ENCODE measurements around the gene ABCC8. TPM values are rescaled to one million over a fixed set of nuclear protein-coding genes. Genes with fewer than 3 reads are reported as not detected.

ABCC8 gene
- total and polyA plus RNA-seq, 2 of the 8 experiments (the other 6 are each of a cell fraction or from before 2014, with no cell fraction given) = 3.7 to 4.9 TPM

- no peak overlapping the region for H3K4ac ChIP-seq (replicated peaks; ENCODE audit: insufficient read length, low read depth, low read length)
- no peak overlapping the region for H2AK5ac ChIP-seq (ENCODE audit: low read depth, low read length)
- H3K4me1 ChIP-seq (replicated peaks in 1 of 4; ENCODE audit: control insufficient read depth in 3 of 4, insufficient read depth in 4 of 4, low read length in 3 of 4) = peaks cover 0 to 12% (median 2%) of the 10 kb centered on the region in 4 experiments; a peak in 3 of 7 replicates
- no peaks in the 10 kb centered on the region for H3K36me3 ChIP-seq (ENCODE audit: control insufficient read depth in 2 of 4, insufficient read depth in 4 of 4, low read length in 3 of 4)
- no peak overlapping the region for H3K4me2 ChIP-seq (ENCODE audit: insufficient read depth in 1 of 2, low read depth in 2 of 2, low read length in 2 of 2)
- peaks cover 0 to 3% of the 10 kb centered on the region in 2 experiments for H4K20me1 ChIP-seq (replicated peaks in 1 of 2; ENCODE audit: control insufficient read depth in 1 of 2, insufficient read depth in 2 of 2, low read length in 2 of 2)
- no peak overlapping the region for H3K18ac ChIP-seq (ENCODE audit: extremely low read depth, low read length)
- no peak overlapping the region for H4K5ac ChIP-seq (ENCODE audit: insufficient read length, low read depth, low read length)
- no peak overlapping the region for H3K9ac ChIP-seq (replicated peaks in 1 of 4; ENCODE audit: extremely low read depth in 1 of 4, low read depth in 3 of 4, low read length in 3 of 4)
- 85% methylated on average over 5 of the region's 6 CpGs; no CpG with 5 or more reads in 1 of the 2 experiments for WGBS, 2 experiments (ENCODE audit: extremely low coverage in 1 of 2, insufficient coverage in 1 of 2, insufficient read length in 1 of 2, insufficient replicate concordance in 2 of 2, low coverage in 1 of 2, low lambda C conversion rate in 2 of 2, missing lambda C conversion rate in 1 of 2)
- ChIA-PET POLR2A (ENCODE audit: partially characterized antibody) (no interaction called here), CTCF (ENCODE audit: partially characterized antibody) (interaction anchor here (0.6 to 38.8 kb wide), 31 partner anchors 10 to 345 kb away, joined by 3 to 1414 read pairs (median 6); partner anchors contain the start of genes ABCC8, MYOD1, OTOG and USH1C)
- H2BK15ac ChIP-seq (ENCODE audit: low read length) = no peak overlapping the region
- no peak overlapping the region for H3K4me3 ChIP-seq (ENCODE audit: extremely low read depth in 1 of 4, insufficient read depth in 2 of 4, low read depth in 3 of 4, low read length in 4 of 4)
- H4K8ac ChIP-seq (ENCODE audit: extremely low read depth, insufficient read depth, low read length) = no peak overlapping the region; the same call in 1 of the 2 replicates
- H3K23me2 ChIP-seq (ENCODE audit: low read depth, low read length) = no peaks in the 10 kb centered on the region
- H4K91ac ChIP-seq (replicated peaks; ENCODE audit: insufficient read length, low read length) = no peak overlapping the region
- no peak overlapping the region for H3K27ac ChIP-seq (ENCODE audit: low read depth, low read length)
- H3K9me3 ChIP-seq (ENCODE audit: insufficient read depth in 2 of 2, low read depth in 1 of 2, low read length in 1 of 2) = no peaks in the 10 kb centered on the region
- H3K79me1 ChIP-seq (ENCODE audit: low read depth, low read length) = no peaks in the 10 kb centered on the region; the same call in 1 of the 2 replicates
- H2BK20ac ChIP-seq (ENCODE audit: low read length) = no peak overlapping the region
- no peak for DNase-seq (ENCODE audit: low read depth in 1 of 2, low spot score in 2 of 2)
- H3K23ac ChIP-seq (ENCODE audit: insufficient read length) = no peak overlapping the region
- H2BK120ac ChIP-seq (replicated peaks; ENCODE audit: low read depth, low read length) = no peak overlapping the region
- peaks cover 0 to 2% (median 0%) of the 10 kb centered on the region in 4 experiments; a peak in 3 of 7 replicates for H3K27me3 ChIP-seq (replicated peaks in 1 of 4; ENCODE audit: control insufficient read depth in 3 of 4, extremely low read depth in 1 of 4, insufficient read depth in 3 of 4, low read length in 3 of 4)
- no peak overlapping the region for H2BK5ac ChIP-seq (ENCODE audit: low read depth, low read length)
- H3K79me2 ChIP-seq (ENCODE audit: control insufficient read depth in 1 of 2, insufficient read depth in 2 of 2, low read length in 2 of 2) = no peaks in the 10 kb centered on the region
- no peak for FAIRE-seq
- H2AFZ ChIP-seq (ENCODE audit: low read length) = no peak overlapping the region
- no peak overlapping the region for H3K56ac ChIP-seq (replicated peaks; ENCODE audit: insufficient read length, low read depth, low read length)
- no peak overlapping the region for H2BK12ac ChIP-seq (ENCODE audit: low read depth, low read length)
- no peak overlapping the region for H3K14ac ChIP-seq (ENCODE audit: insufficient read length)
- TF ChIP-seq CTCF (IDR thresholded peaks at IDR 0.05; ENCODE audit: control extremely low read depth in 1 of 3, insufficient read depth in 1 of 3, low read depth in 1 of 3, low read length in 3 of 3) (no peak), CTBP2 (IDR thresholded peaks at IDR 0.05; ENCODE audit: borderline replicate concordance, insufficient read depth, insufficient read length, low read length) (no peak)
These were observed 90.7 kb downstream of the ABCC8 start for GRCh38 chr11:17385926-17386325.
